HG03575 (cell line): ENCODE data around the gene TSR3.

Experiments
- ATAC-seq: cut with Tn5 transposase; IDR thresholded peaks from one replicate; pipeline ENCODE4 v1.9.1; 2021; ENCODE audit not compliant: unreplicated experiment, insufficient number of reproducible peaks, low FRiP score; ENCODE audit errors: extremely low read depth

The TSR3 gene

GRCh38 chr16:1315081-1316032 is 36.3 kb downstream of the TSR3 start:
- ATAC-seq, result no peak

DNA sequence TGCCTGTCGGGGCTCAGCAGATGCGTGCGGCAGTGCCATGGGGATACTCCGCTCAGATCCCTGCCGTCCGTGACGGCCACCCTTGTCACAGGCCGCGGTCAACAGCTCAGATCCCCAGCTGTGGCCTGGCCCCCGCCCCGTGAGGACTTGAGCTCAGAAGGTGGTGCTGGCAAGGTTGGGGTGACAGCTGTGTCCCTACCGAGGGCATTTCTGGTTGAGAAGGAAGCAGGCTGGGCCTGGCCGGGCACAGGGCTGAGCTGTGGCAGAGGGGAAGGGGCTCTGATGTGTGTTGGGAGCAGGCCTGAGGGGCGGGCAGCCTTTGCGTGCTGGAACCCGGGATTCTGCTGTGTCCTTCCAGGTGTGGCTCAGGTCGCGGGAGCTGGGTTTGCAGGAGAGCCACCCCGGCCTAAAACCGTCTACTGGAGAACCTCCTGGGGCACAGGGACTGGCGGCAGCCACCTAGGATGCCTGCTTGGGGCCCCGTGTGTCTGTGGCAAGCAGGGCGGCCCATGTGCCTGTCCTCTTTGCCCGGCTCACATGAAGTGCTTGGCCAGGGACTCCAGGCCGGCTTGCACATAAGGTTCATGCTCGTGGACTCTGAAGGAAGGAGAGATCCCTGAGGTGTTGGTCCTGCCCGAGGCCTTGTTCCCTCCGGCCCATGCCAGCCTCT is 37.1 kb downstream of the TSR3 start:
- no peak for ATAC-seq

GRCh38 chr16:1313721-1314369 is 37.8 kb downstream of the TSR3 start:
- no peak for ATAC-seq

GRCh38 chr16:1312903-1313302 is 38.8 kb downstream of the TSR3 start:
- ATAC-seq, result no peak

DNA sequence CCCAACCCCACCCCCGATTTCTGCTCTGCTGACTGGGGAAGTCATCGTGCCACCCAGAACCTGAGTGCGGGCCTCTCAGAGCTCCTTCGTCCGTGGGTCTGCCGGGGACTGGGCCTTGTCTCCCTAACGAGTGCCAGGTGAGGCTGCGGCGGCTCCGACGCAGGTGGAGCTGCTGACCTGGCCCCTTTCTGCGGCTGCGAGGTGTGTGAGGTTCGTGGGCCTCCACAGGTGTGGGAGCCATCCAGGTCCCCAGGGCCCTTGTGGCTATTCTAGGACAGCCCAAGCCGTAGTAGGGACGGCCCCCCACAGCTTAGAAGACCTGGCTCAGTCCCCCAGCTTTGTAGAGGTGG is 39.2 kb downstream of the TSR3 start:
- no peak for ATAC-seq

DNA sequence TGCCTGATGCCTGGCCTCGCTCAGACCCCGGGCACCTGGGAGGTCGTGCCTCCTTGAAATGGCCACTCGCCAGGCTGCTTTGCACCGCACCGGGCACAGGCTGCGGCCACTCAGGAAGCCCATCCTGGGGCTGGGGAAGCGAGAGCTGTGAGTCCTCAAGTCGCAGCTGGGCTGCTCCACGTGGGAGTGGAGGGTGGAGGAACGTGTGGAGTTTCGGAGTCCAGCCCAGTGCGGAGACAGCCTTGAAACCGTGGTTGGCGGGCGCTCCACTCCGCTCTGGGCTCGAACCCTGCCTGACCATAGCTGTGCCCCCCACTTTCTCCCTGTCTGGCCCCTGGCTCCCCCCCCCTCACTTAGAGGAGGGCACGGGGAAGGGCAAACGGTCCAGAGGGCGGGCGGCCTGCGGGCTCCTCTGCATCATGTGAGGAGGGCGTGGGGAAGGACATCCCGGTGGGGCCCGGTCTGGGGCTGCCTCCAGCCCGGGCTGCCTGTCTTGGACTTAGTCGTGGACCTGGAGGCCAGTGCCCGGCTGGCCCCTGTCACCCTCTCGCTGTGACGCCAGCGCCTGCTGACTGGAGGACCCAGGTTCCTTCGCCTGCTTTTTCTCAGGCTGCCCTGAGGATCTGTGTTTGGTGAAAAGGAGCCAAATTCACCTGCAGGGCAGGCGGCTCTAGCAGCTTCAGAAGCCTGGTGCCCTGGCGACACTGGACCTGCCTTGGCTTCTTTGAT is 39.8 kb downstream of the TSR3 start:
- ATAC-seq, result no peak

- no peak for ATAC-seq
Measured at GRCh38 chr16:1311212-1311737, 40.4 kb downstream of the TSR3 start.

- no peak for ATAC-seq
Measured at GRCh38 chr16:1310832-1311200, 40.9 kb downstream of the TSR3 start.

GRCh38 chr16:1309888-1310831 is 41.5 kb downstream of the TSR3 start:
- ATAC-seq, result no peak

DNA sequence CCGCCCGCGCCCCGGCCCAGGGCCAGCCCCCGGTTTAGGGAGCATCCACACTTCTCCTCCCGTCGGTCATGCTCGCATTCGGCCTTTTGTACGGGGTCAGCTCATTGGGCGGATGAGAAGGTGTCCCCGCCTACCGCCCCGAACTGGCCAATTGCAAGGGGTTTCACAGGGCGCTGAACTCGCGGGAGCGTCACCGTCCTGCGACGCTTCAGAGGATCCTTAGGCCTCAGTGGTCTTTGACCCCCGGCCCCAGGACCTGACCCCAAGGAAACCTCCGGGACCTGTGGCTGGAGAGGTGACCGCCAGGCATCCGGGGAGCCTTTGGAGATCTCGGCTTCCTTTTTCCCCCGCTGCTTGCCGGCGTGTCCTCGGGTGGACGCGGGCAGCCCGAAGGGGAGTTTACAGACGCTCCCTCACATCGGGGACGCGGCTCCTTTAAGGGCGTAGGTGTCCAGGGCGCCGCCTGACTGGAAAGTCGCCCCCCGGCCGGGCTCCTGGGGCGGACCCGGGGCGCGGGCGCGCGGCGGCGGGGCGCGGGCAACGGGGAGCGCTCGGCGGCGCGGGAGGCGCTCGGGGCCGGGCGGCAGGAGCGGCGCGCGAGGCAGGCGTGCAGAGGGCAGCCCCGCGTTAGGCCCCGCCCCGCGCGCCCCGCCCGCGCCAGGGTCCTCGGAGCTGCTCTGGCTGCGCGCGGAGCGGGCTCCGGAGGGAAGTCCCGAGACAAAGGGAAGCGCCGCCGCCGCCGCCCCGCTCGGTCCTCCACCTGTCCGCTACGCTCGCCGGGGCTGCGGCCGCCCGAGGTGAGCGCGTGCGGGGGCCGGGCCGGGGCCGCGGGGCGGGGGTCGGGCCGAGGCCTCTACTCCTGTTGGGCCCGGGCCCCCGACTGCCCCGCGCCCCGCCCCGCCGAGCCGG is 42.4 kb downstream of the TSR3 start, which contains the start of gene UBE2I:
UBE2I (plus strand) TSS at position 660 of the 909 bp plus-strand sequence. CDS start 4,395 bp downstream, outside the sequence.
- ATAC-seq, result no peak

DNA sequence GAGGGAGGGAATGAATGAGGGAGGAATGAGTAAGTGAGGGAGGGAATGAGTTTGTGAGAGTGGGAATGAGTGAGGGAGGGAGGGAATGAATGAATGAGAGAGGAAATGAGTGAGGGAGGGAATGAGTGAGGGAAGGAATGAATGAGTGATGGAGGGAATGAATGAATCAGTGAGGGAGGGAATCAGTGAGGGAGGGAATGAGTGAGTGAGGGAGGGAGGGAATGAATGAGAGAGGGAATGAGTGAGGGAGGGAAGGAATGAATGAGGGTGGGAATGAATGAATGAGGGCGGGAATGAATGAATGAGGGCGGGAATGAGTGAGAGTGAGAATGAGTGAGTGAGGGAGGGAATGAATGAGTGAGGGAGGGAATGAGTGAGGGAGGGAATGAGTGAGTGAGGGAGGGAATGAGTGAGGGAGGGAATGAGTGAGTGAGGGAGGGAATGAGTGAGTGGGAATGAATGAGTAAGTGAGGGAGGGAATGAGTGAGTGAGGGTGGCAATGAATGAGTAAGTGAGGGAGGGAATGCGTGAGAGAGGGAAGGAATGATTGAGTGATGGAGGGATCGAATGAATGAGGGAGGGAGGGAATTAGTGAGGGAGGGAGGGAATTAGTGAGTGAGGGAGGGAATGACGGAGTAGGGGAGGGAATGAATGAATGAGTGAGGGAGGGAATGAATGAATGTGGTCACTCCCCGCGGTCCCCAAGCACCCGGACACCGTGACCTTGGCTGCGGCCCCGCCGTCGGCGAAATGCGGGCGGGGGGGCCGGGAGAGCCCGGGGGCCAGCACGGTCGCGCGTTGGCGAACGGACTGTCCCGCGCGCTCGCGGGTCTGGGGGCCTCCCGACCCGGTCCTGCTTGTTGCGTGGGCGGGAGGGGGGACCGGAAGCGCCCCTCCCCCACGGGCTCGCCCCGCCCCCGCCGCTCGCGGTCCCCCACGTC is 43.4 kb downstream of the TSR3 start:
- no peak for ATAC-seq

GRCh38 chr16:1306334-1306733 is 45.3 kb downstream of the TSR3 start:
- no peak for ATAC-seq

GRCh38 chr16:1305823-1306222 is 45.9 kb downstream of the TSR3 start:
- ATAC-seq, result no peak

DNA sequence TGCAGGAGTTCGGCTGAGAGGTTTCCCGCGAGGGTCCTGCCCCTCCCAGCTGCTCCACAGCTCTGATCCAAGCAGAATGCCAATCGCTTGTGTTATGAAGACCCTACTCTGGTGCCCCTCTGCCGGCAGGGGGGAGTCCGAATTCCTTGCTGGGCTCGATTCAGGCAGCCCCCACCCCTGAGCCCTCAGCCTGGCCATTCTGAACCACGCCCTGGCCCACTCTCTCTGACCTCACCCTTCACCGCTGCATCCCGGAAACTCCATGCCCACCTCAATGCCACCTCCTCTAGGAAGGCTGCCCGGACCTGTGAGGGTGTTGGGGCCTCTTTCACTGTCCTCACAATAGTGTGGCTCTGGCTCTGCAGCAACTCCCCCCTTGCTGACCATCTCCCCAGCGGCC is 50.1 kb downstream of the TSR3 start:
- ATAC-seq, result no peak

DNA sequence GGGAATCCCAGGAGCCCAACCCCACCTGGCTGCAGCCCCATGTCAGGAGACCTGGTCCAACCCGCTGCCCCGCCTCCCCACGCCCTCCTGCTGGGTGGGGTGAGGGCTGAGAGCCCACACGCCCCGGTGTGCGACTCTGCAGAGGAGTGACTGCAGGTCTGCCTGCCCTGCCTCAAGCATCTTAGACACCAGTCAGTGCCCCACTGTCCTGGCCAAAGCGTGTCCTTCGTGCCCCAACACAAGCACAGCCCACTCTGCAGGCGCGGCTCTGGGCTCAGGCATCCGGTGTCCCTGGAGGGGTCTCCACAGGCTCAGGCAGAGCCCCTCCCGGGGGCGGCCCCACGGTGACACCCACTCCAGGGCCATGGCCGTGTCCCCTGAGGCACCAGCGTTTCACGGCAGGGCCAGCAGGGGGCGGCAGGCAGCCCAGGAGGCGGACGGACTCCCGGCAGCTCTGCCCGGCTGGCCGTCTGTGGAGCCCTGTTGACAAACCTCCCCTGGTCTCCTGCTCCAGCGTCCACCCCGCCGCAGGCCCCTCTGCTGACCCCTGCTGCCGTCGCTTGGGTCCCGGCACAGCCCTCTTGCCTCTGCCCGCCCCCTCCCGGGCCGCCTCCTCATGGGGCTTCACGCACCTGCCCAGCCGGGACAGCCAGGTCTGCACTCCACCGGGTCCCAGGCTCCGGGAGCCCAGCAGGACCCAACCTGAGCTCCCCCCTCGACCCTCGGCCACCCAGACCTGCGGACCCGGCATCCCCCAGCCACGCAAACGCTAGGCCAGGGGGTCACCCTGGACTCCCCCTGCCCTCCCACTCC is 50.8 kb downstream of the TSR3 start:
- no peak for ATAC-seq
